Ovary (tissue), 3 donors: ENCODE measurements around the gene ABCA2.

Experiments
- CTCF ChIP-seq, 3 donors: fragments of 450-650 bp in 2 of 3; fragments of 200-600 bp in 1 of 3; IDR thresholded peaks; one replicate each; pipeline versions ENCODE4 v1.5.1 to v1.8.0; 2016 to 2022; ENCODE audit warnings: antibody characterized with exemption in 3 of 3, mild to moderate bottlenecking in 1 of 3
- EP300 ChIP-seq: sonication (generic); formaldehyde crosslinking; IDR thresholded peaks from one replicate; pipeline ENCODE4 v1.6.1; 2017; ENCODE audit warnings: antibody characterized with exemption
- POLR2A ChIP-seq: fragments of 450-650 bp; IDR thresholded peaks from one replicate; pipeline ENCODE4 v1.6.1; 2017; ENCODE audit warnings: antibody characterized with exemption, mild to moderate bottlenecking, moderate library complexity
- donor health status: DM: no; HTN: no; CAD: no.

GRCh38 chr9:137069508-137070091 is 41.6 kb upstream of the ABCA2 start:
- TF ChIP-seq CTCF (IDR thresholded peaks at IDR 0.05) = no peak
- no peak for TF ChIP-seq POLR2A
- TF ChIP-seq EP300 = no peak
